ENCODE measurements around the gene OSTN.

GRCh38 chr3:191176038-191176785 lies 22.8 kb upstream of the OSTN start:
- no peak for TF ChIP-seq CTCF (IDR thresholded peaks at IDR 0.05)
- TF ChIP-seq MAX (IDR thresholded peaks at IDR 0.05) = no peak
- no peak for TF ChIP-seq POLR2A (IDR thresholded peaks at IDR 0.05; ENCODE audit: low read length)
- no peak for TF ChIP-seq RARB (CRISPR knock-in tag; IDR thresholded peaks at IDR 0.05)
- TF ChIP-seq SMC3 (IDR thresholded peaks at IDR 0.05) = no peak
- TF ChIP-seq HES2 (IDR thresholded peaks at IDR 0.05) = no peak
- no peak for TF ChIP-seq NR3C1 (IDR thresholded peaks at IDR 0.05)
- TF ChIP-seq CBX8 (IDR thresholded peaks at IDR 0.05) = no peak
- no peak for TF ChIP-seq MYC (IDR thresholded peaks at IDR 0.05; ENCODE audit: borderline replicate concordance, low read length)
- TF ChIP-seq BHLHE40 (IDR thresholded peaks at IDR 0.05; ENCODE audit: low read depth, low read length) = no peak

Measured in A549 (cell line).